Astrocyte (in vitro differentiated cells and primary cell): Measurements from ENCODE around the gene PCDHB14.
"Not testable (repeated sequence)": the region's sequence is repeated elsewhere in the genome, so short reads cannot be mapped to it uniquely, and the experiment has no call there.

ENCODE experiments used
- CTCF ChIP-seq: IDR thresholded peaks from 2 replicates; pipeline ENCODE4 v1.5.1; 2011; ENCODE audit warnings: low read depth, mild to moderate bottlenecking, inconsistent platforms, low read length, moderate library complexity; ENCODE audit not compliant: insufficient read depth
- EZH2 ChIP-seq: IDR thresholded peaks from 2 replicates; pipeline ENCODE4 v1.6.1; 2012; ENCODE audit warnings: mild to moderate bottlenecking, low read length, inconsistent platforms; ENCODE audit not compliant: insufficient read depth

- TF ChIP-seq CTCF, EZH2: not testable (repeated sequence)
These were observed 43.3 kb upstream of the PCDHB14 start for GRCh38 chr5:141179876-141180275.
